Mammary epithelial cell (primary cell): ENCODE results near the gene TNIK.

Source experiments
- EZH2 ChIP-seq: IDR thresholded peaks from 2 replicates; pipeline ENCODE4 v1.6.1; 2012; ENCODE audit warnings: low read length, inconsistent platforms, borderline replicate concordance
- TF ChIP-seq, protein P1 (sequence below), 2 donors: IDR thresholded peaks in 1 of 2; conservative IDR thresholded peaks in 1 of 2; 2 replicates each; pipeline ENCODE4 v1.5.1; 2011 to 2012; ENCODE audit warnings: inconsistent platforms in 2 of 2, low read length in 2 of 2, mild to moderate bottlenecking in 2 of 2, control low read depth in 1 of 2, low read depth in 1 of 2; ENCODE audit not compliant: insufficient read depth in 1 of 2; ENCODE audit errors: extremely low read depth in 1 of 2

DNA sequence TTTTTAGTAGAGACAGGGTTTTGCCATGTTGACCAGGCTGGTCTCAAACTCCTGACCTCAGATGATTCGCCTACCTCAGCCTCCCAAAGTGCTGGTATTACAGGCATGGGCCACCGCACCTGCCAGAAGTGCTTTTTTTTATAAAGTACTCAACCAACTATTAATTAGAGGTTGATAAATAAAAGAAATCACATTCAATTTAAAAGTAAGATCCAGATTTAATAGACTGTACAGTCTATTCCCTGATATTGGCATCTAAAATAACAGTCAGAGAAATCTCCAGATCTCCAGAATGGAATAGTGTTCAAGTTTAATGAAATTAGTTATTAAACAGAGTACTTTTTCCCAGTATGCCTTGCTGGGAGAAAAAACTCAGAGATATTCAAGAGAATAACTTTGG lies 290.8 kb downstream of the TNIK start:
- TF ChIP-seq, protein P1, sequence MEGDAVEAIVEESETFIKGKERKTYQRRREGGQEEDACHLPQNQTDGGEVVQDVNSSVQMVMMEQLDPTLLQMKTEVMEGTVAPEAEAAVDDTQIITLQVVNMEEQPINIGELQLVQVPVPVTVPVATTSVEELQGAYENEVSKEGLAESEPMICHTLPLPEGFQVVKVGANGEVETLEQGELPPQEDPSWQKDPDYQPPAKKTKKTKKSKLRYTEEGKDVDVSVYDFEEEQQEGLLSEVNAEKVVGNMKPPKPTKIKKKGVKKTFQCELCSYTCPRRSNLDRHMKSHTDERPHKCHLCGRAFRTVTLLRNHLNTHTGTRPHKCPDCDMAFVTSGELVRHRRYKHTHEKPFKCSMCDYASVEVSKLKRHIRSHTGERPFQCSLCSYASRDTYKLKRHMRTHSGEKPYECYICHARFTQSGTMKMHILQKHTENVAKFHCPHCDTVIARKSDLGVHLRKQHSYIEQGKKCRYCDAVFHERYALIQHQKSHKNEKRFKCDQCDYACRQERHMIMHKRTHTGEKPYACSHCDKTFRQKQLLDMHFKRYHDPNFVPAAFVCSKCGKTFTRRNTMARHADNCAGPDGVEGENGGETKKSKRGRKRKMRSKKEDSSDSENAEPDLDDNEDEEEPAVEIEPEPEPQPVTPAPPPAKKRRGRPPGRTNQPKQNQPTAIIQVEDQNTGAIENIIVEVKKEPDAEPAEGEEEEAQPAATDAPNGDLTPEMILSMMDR (conservative IDR thresholded peaks at IDR 0.05 in 1 of 2, IDR thresholded peaks at IDR 0.05 in 1 of 2; ENCODE audit: extremely low read depth in 1 of 2, insufficient read depth in 1 of 2, low read depth in 1 of 2, low read length in 2 of 2), result no peak
- no peak for TF ChIP-seq EZH2
